ENCODE results near the gene ATP8B1.

DNA sequence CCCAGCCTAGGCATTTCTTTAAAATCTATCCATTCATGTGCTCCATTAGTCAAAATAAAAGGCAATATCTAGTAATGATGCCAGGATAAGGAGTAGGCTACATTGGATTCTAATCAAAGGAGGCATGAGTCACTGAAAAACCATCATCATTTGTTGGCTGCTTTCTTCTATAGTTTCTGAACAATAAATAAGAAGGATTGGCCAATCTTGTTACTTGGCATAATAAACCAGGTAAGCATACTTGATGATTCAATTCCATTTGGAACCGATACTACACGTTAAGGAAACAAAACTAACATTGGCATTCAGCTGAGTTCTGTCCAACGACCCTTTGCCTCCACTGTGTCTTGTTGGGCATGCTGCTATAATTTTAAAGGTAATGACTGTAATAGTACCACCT, 27.2 kb downstream of the ATP8B1 start:
- TF ChIP-seq CTCF (conservative IDR thresholded peaks at IDR 0.05 in 1 of 2, IDR thresholded peaks at IDR 0.05 in 1 of 2; ENCODE audit: extremely low read depth in 1 of 2, insufficient read depth in 1 of 2, low read depth in 1 of 2, low read length in 2 of 2) (no peak), EZH2 (IDR thresholded peaks at IDR 0.05; ENCODE audit: borderline replicate concordance, low read length) (no peak)
